OCI-LY7 (cell line): ENCODE measurements around the gene NEK4. TPM values are rescaled to one million over a fixed set of nuclear protein-coding genes. Genes with fewer than 3 reads are reported as not detected.

Experiments
- small RNA-seq: library from RNA; depleted of rRNA; stranded (forward); fragments of <200 nt; gene quantifications from one replicate; pipeline ENCODE3, GENCODE V24; 2014
- total RNA-seq, 2 experiments: library from RNA; depleted of rRNA in 1 of 2; stranded (reverse); fragments of >200 nt in 1 of 2; shearing (Covaris generic) in 1 of 2; gene quantifications; 2 replicates each; pipeline ENCODE4 v1.2.3, GENCODE V29; 2014 to 2022

The NEK4 gene
- total RNA-seq, 2 experiments from 2014 or later = 27.5 to 38.6 TPM

Small RNA genes lying within 50 kb of the gene (small RNA-seq; reads per million reads assigned to genes)
- gene AC006254.2 (not detected), gene RF00569 (6,306 reads per million, percentile 100 among the genes with 10 or more reads in this experiment), gene RF01183 (not detected), gene SNORD19 (0.78 reads per million, percentile 34 among the genes with 10 or more reads in this experiment), gene SNORD19B (not detected), gene SNORD69 (1,163 reads per million, percentile 100 among the genes with 10 or more reads in this experiment)

Other genes with a start within 250 kb of the NEK4 start
- 132 and 144 TPM in 2 replicates for gene NT5DC2, start 237.1 kb downstream of the NEK4 start, total RNA-seq (2014; rRNA removed; shearing (Covaris generic))
- 110 and 118 TPM in 2 replicates for gene NT5DC2, start 237.1 kb downstream of the NEK4 start, total RNA-seq (2022)
- gene UQCC5, start 234.3 kb downstream of the NEK4 start, total RNA-seq (2014; rRNA removed; shearing (Covaris generic)) = 12.0 and 18.4 TPM in 2 replicates
- gene UQCC5, start 234.3 kb downstream of the NEK4 start, total RNA-seq (2022) = 22.4 and 25.6 TPM in 2 replicates
- gene PBRM1, start 85.0 kb downstream of the NEK4 start, total RNA-seq (2014; rRNA removed; shearing (Covaris generic)) = 67.2 and 75.7 TPM in 2 replicates
- 90.8 and 91.1 TPM in 2 replicates for gene PBRM1, start 85.0 kb downstream of the NEK4 start, total RNA-seq (2022)
- gene GNL3, start 84.9 kb downstream of the NEK4 start, total RNA-seq (2014; rRNA removed; shearing (Covaris generic)) = 220 and 232 TPM in 2 replicates
- 147 and 182 TPM in 2 replicates for gene GNL3, start 84.9 kb downstream of the NEK4 start, total RNA-seq (2022)
- gene GLT8D1, start 65.1 kb downstream of the NEK4 start, total RNA-seq (2014; rRNA removed; shearing (Covaris generic)) = 35.6 and 39.6 TPM in 2 replicates
- 34.0 and 37.7 TPM in 2 replicates for gene GLT8D1, start 65.1 kb downstream of the NEK4 start, total RNA-seq (2022)
- 46.6 and 58.1 TPM in 2 replicates for gene SPCS1, start 64.8 kb downstream of the NEK4 start, total RNA-seq (2014; rRNA removed; shearing (Covaris generic))
- 73.8 and 81.6 TPM in 2 replicates for gene SPCS1, start 64.8 kb downstream of the NEK4 start, total RNA-seq (2022)
- gene ITIH1, start 6.7 kb upstream of the NEK4 start, total RNA-seq (2014; rRNA removed; shearing (Covaris generic)) = not detected in 2 replicates
- gene ITIH1, start 6.7 kb upstream of the NEK4 start, total RNA-seq (2022) = not detected in 2 replicates
- not detected in 2 replicates for gene ITIH3, start 23.9 kb upstream of the NEK4 start, total RNA-seq (2014; rRNA removed; shearing (Covaris generic))
- not detected in 2 replicates for gene ITIH3, start 23.9 kb upstream of the NEK4 start, total RNA-seq (2022)
- 2.1 and 13.3 TPM in 2 replicates for gene ITIH4, start 59.7 kb upstream of the NEK4 start, total RNA-seq (2014; rRNA removed; shearing (Covaris generic))
- gene ITIH4, start 59.7 kb upstream of the NEK4 start, total RNA-seq (2022) = 2.2 and 4.6 TPM in 2 replicates
- 0.28 and 2.7 TPM in 2 replicates for gene MUSTN1, start 64.1 kb upstream of the NEK4 start, total RNA-seq (2014; rRNA removed; shearing (Covaris generic))
- gene MUSTN1, start 64.1 kb upstream of the NEK4 start, total RNA-seq (2022) = 1.7 and 2.8 TPM in 2 replicates
- 8.1 and 18.1 TPM in 2 replicates for gene STIMATE, start 126.6 kb upstream of the NEK4 start, total RNA-seq (2014; rRNA removed; shearing (Covaris generic))
- 19.0 and 24.6 TPM in 2 replicates for gene STIMATE, start 126.6 kb upstream of the NEK4 start, total RNA-seq (2022)